DOHH2 (cell line): Measurements from ENCODE around the gene CHRNB2.

Experiments used
- H3F3A ChIP-seq: fragments of 200-600 bp; sonication (generic), shearing (Covaris generic); 2 replicates; pipeline ENCODE4 v1.6.0; 2016; ENCODE audit warnings: antibody characterized with exemption, mild to moderate bottlenecking; ENCODE audit not compliant: control insufficient read depth, insufficient read depth
- H3K27ac ChIP-seq: fragments of 200-600 bp; sonication (generic); 2 replicates; pipeline ENCODE4 v1.5.1; 2014; ENCODE audit warnings: low read depth, mild to moderate bottlenecking, low read length, moderate library complexity
- H3K27me3 ChIP-seq: fragments of 200-600 bp; sonication (generic); 2 replicates; pipeline ENCODE4 v1.6.1; 2014; ENCODE audit warnings: mild to moderate bottlenecking, low read length, mixed read lengths; ENCODE audit not compliant: control insufficient read depth
- H3K36me3 ChIP-seq: fragments of 200-600 bp; sonication (generic); 2 replicates; pipeline ENCODE4 v1.6.1; 2014; ENCODE audit warnings: mild to moderate bottlenecking, low read length, moderate library complexity, mixed read lengths; ENCODE audit not compliant: control insufficient read depth
- H3K4me1 ChIP-seq: fragments of 200-600 bp; sonication (generic); 2 replicates; pipeline ENCODE4 v1.6.1; 2014; ENCODE audit warnings: mild to moderate bottlenecking, low read length, mixed read lengths; ENCODE audit not compliant: control insufficient read depth
- H3K4me2 ChIP-seq: fragments of 200-600 bp; sonication (generic); 2 replicates; pipeline ENCODE4 v1.6.0; 2014; ENCODE audit warnings: mild to moderate bottlenecking, low read length, moderate library complexity
- H3K4me3 ChIP-seq: fragments of 200-600 bp; sonication (generic); 2 replicates; pipeline ENCODE4 v1.5.1; 2014; ENCODE audit warnings: mild to moderate bottlenecking, low read length, mixed read lengths
- H3K79me2 ChIP-seq: fragments of 200-600 bp; sonication (generic); 2 replicates; pipeline ENCODE4 v1.6.1; 2014; ENCODE audit warnings: mild to moderate bottlenecking, low read length, mixed read lengths; ENCODE audit not compliant: control insufficient read depth
- H3K9me2 ChIP-seq: fragments of 200-600 bp; sonication (generic); replicated peaks from 2 replicates; pipeline ENCODE4 v1.6.1; 2014; ENCODE audit warnings: mild to moderate bottlenecking, low read length, mixed read lengths; ENCODE audit not compliant: control insufficient read depth
- H3K9me3 ChIP-seq: fragments of 200-600 bp; sonication (generic); 2 replicates; pipeline ENCODE4 v1.6.1; 2014; ENCODE audit warnings: antibody characterized with exemption, low read length, mixed read lengths; ENCODE audit not compliant: control insufficient read depth, insufficient read depth
- H4K20me1 ChIP-seq: fragments of 200-600 bp; sonication (generic); 2 replicates; pipeline ENCODE4 v1.6.0; 2014; ENCODE audit warnings: low read depth, mild to moderate bottlenecking, antibody characterized with exemption, low read length, moderate library complexity; ENCODE audit not compliant: control insufficient read depth, insufficient read depth
- EZH2phosphoT487 ChIP-seq: fragments of 200-600 bp; sonication (generic); IDR thresholded peaks from 2 replicates; pipeline ENCODE4 v1.6.1; 2017; ENCODE audit warnings: borderline replicate concordance, mild to moderate bottlenecking, antibody characterized with exemption, low read length, moderate library complexity, mixed read lengths
- TF ChIP-seq, protein P1 (sequence below): fragments of 200-600 bp; sonication (generic); IDR thresholded peaks from one replicate; pipeline ENCODE4 v1.5.1; 2014; ENCODE audit warnings: antibody characterized with exemption, mild to moderate bottlenecking, low read depth, low read length; ENCODE audit not compliant: poor library complexity, severe bottlenecking

The CHRNB2 gene

DNA sequence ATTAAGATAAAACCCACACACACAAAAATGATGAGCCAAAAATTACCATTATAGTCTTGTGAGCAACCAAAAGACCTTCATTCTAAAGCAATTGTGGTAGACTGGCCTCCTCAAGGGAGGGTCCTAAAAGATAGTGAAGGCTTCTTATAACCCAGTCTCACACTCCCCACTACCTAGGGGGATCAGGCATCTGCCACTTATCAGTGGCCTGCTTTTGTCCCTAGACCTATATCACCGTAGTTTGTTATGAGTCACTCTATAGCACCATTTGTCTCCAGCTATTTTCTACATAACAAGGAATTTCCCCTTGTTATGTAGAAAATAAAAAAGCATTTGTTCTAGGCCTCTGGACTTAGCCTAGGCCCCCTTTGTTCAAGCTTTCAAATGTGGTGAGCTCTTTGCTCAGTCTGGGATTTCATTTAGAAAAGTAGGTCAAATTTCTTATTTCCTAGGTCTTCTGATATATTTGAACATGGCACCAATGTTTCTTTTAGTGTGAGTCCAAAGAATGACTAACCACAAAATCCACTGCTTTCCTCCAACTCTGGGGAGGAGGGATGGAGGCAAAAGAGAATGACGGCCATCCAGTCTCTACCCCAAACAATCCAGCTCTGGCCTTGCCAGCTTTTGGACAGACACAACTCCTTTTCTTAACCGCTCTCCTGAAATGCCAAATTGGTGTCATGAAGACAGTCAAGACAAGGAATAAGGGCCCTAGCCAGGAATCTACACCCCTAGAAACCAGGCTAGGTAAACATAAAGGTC, 31.5 kb downstream of the CHRNB2 start:
- Histone ChIP-seq H3K9me3 (no peaks in the 10 kb centered on the region), H3K27ac (no peak overlapping the region), H3K27me3 (no peaks in the 10 kb centered on the region), H3F3A (no peaks in the 10 kb centered on the region), H4K20me1 (peaks cover 12% of the 10 kb centered on the region; the same call in 1 of the 2 replicates), H3K79me2 (peaks cover 52% of the 10 kb centered on the region), H3K9me2 (no peaks in the 10 kb centered on the region), H3K4me3 (no peak overlapping the region), H3K4me1 (peaks cover 8% of the 10 kb centered on the region), H3K4me2 (no peak overlapping the region), H3K36me3 (peaks cover 91% of the 10 kb centered on the region)
- no peak for TF ChIP-seq EZH2phosphoT487
- TF ChIP-seq, protein P1, sequence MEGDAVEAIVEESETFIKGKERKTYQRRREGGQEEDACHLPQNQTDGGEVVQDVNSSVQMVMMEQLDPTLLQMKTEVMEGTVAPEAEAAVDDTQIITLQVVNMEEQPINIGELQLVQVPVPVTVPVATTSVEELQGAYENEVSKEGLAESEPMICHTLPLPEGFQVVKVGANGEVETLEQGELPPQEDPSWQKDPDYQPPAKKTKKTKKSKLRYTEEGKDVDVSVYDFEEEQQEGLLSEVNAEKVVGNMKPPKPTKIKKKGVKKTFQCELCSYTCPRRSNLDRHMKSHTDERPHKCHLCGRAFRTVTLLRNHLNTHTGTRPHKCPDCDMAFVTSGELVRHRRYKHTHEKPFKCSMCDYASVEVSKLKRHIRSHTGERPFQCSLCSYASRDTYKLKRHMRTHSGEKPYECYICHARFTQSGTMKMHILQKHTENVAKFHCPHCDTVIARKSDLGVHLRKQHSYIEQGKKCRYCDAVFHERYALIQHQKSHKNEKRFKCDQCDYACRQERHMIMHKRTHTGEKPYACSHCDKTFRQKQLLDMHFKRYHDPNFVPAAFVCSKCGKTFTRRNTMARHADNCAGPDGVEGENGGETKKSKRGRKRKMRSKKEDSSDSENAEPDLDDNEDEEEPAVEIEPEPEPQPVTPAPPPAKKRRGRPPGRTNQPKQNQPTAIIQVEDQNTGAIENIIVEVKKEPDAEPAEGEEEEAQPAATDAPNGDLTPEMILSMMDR, result no peak

DNA sequence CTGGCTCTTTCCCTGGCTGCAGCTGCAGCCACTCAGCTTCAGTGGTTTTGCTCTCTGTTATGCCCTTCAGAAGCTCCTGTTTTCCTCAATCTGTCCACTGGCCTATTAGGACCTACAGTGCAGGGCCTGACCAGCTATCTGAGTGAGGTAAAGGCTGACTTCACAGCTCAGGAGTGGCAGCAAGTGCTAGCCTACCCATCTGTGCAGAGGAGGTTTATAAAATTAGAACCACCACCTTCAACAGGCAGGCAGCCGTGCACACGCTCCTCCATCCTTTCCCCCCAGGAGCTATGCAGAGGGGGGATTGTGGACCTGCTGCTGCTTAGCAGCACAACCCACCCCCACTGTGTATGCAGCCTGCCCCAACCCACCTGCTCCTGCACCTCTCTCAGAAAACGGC, 32.1 kb downstream of the CHRNB2 start:
- peaks cover 14% of the 10 kb centered on the region for H3K4me1 ChIP-seq
- no peaks in the 10 kb centered on the region for H3K9me2 ChIP-seq
- no peak overlapping the region for H3K4me2 ChIP-seq
- no peaks in the 10 kb centered on the region for H3K9me3 ChIP-seq
- H3K36me3 ChIP-seq, result peaks cover 91% of the 10 kb centered on the region
- peaks cover 16% of the 10 kb centered on the region for H4K20me1 ChIP-seq
- TF ChIP-seq, protein P1, result no peak
- no peak for TF ChIP-seq EZH2phosphoT487
- no peak overlapping the region for H3K27ac ChIP-seq
- no peaks in the 10 kb centered on the region for H3F3A ChIP-seq
- no peak overlapping the region for H3K4me3 ChIP-seq
- H3K27me3 ChIP-seq, result no peaks in the 10 kb centered on the region
- peaks cover 58% of the 10 kb centered on the region for H3K79me2 ChIP-seq

DNA sequence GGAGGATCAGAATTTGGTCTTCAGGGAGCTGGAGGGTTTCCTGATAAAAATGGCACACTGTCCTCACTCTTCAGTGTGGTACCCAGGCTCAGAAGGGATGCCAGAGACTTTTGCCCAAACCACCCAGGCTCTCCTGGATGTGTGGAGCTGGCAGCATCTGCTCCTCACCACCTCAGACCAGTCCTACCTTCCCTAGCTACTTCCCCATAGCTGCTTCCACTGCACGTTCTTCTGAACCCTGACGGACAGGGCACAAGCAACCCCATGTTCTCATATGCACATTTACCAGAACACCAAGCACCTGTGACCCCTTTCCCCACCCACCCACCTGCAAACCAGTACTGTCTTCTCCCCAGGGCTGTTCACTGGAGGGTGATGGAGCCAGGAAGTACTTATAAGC, 35.7 kb downstream of the CHRNB2 start:
- H3F3A ChIP-seq, result no peaks in the 10 kb centered on the region
- H3K9me3 ChIP-seq, result no peaks in the 10 kb centered on the region
- no peak for TF ChIP-seq EZH2phosphoT487
- TF ChIP-seq, protein P1, result no peak
- peaks cover 78% of the 10 kb centered on the region for H3K36me3 ChIP-seq
- H4K20me1 ChIP-seq, result peaks cover 16% of the 10 kb centered on the region
- H3K9me2 ChIP-seq, result no peaks in the 10 kb centered on the region
- no peak overlapping the region for H3K4me3 ChIP-seq
- H3K79me2 ChIP-seq, result peaks cover 94% of the 10 kb centered on the region
- no peak overlapping the region for H3K4me2 ChIP-seq
- no peaks in the 10 kb centered on the region for H3K27me3 ChIP-seq
- no peak overlapping the region for H3K27ac ChIP-seq
- H3K4me1 ChIP-seq, result peaks cover 39% of the 10 kb centered on the region
